IMR-90 (cell line): ENCODE data around the gene TAF3. TPM values are rescaled to one million over a fixed set of nuclear protein-coding genes. Genes with fewer than 3 reads are reported as not detected.

Experiments
- ATAC-seq: fragments of 200-7000 bp; cut with Tn5 transposase; 2 replicates; pipeline ENCODE4 v1.9.1; 2020; ENCODE audit warnings: low read depth, mild to moderate bottlenecking, moderate library complexity
- BruUV-seq: library from RNA; stranded (reverse); fragments of 400-500 nt; replicated peaks from 2 replicates; lab custom pipeline; 2021; lab: Mats Ljungman, UMichigan
- CTCF ChIA-PET: fragments of 300-600 bp; formaldehyde crosslinking; extraction: SDS; loops from one replicate; lab custom pipeline; 2021; ENCODE audit warnings: antibody characterized with exemption; lab: Yijun Ruan, JAX
- POLR2A ChIA-PET: fragments of 300-600 bp; sonication (Branson Sonifier 250); formaldehyde crosslinking; loops from one replicate; lab custom pipeline; 2022; ENCODE audit warnings: antibody characterized with exemption; ENCODE audit not compliant: unreplicated experiment; lab: Charles Lee
- DNase-seq: peaks from one replicate; pipeline ENCODE4 v3.0.0; 2013
- H2AFZ ChIP-seq: replicated peaks from 2 replicates; pipeline ENCODE3; 2013; ENCODE audit warnings: low read length, mild to moderate bottlenecking; ENCODE audit not compliant: poor library complexity
- H2AK5ac ChIP-seq: 2 replicates; pipeline ENCODE4 v1.6.1; 2013; ENCODE audit warnings: low read depth, low read length, inconsistent platforms
- H2AK9ac ChIP-seq: replicated peaks from 2 replicates; pipeline ENCODE3; 2013; ENCODE audit warnings: mild to moderate bottlenecking, low read depth, low read length, moderate library complexity; ENCODE audit not compliant: poor library complexity
- H2BK120ac ChIP-seq: 2 replicates; pipeline ENCODE4 v1.6.1; 2013; ENCODE audit warnings: low read depth, low read length, inconsistent platforms
- H2BK15ac ChIP-seq: 3 replicates; pipeline ENCODE4 v1.6.1; 2013; ENCODE audit warnings: low read depth, low read length, inconsistent platforms
- H2BK20ac ChIP-seq: 2 replicates; pipeline ENCODE4 v1.6.1; 2013; ENCODE audit warnings: low read depth, mild to moderate bottlenecking, inconsistent platforms, low read length, moderate library complexity
- H2BK5ac ChIP-seq: 2 replicates; pipeline ENCODE4 v1.6.1; 2013; ENCODE audit warnings: mild to moderate bottlenecking, low read depth, low read length, inconsistent platforms; ENCODE audit not compliant: poor library complexity, severe bottlenecking
- H3K14ac ChIP-seq: replicated peaks from 2 replicates; pipeline ENCODE4 v1.6.1; 2013; ENCODE audit warnings: low read depth, low read length, inconsistent platforms
- H3K18ac ChIP-seq: 2 replicates; pipeline ENCODE4 v1.6.1; 2013; ENCODE audit warnings: low read depth, low read length, control low read depth
- H3K23ac ChIP-seq: 2 replicates; pipeline ENCODE4 v1.6.1; 2013; ENCODE audit warnings: low read depth, low read length, inconsistent platforms
- H3K27ac ChIP-seq: 2 replicates; pipeline ENCODE4 v1.5.1; 2013; ENCODE audit warnings: mild to moderate bottlenecking, control low read depth, low read length; ENCODE audit not compliant: insufficient read depth
- H3K27me3 ChIP-seq: 2 replicates; pipeline ENCODE4 v1.6.1; 2013; ENCODE audit warnings: low read length; ENCODE audit not compliant: control insufficient read depth, insufficient read depth
- H3K36me3 ChIP-seq: 2 replicates; pipeline ENCODE4 v1.6.1; 2013; ENCODE audit warnings: low read length, mixed read lengths; ENCODE audit not compliant: control insufficient read depth, insufficient read depth
- H3K4ac ChIP-seq: 2 replicates; pipeline ENCODE4 v1.6.1; 2013; ENCODE audit warnings: low read depth, low read length, inconsistent platforms
- H3K4me1 ChIP-seq: 2 replicates; pipeline ENCODE4 v1.6.1; 2013; ENCODE audit warnings: low read length, mixed read lengths; ENCODE audit not compliant: control insufficient read depth, insufficient read depth
- H3K4me2 ChIP-seq: 2 replicates; pipeline ENCODE4 v1.6.1; 2013; ENCODE audit warnings: low read depth, mild to moderate bottlenecking, control low read depth, low read length, moderate library complexity
- H3K4me3 ChIP-seq: 2 replicates; pipeline ENCODE4 v1.5.1; 2013; ENCODE audit warnings: low read depth, mild to moderate bottlenecking, control low read depth, low read length, moderate library complexity; ENCODE audit not compliant: insufficient read depth
- H3K56ac ChIP-seq: 2 replicates; pipeline ENCODE4 v1.6.1; 2013; ENCODE audit warnings: low read length, inconsistent platforms; ENCODE audit not compliant: insufficient read depth; ENCODE audit errors: extremely low read depth
- H3K79me1 ChIP-seq, 2 experiments: 2 replicates each; pipeline ENCODE4 v1.6.1; 2013; ENCODE audit warnings: low read length in 2 of 2, inconsistent platforms in 1 of 2, low read depth in 1 of 2
- H3K9ac ChIP-seq: 2 replicates; pipeline ENCODE4 v1.6.1; 2013; ENCODE audit warnings: low read depth, low read length, control low read depth
- H3K9me1 ChIP-seq: 2 replicates; pipeline ENCODE4 v1.6.1; 2013; ENCODE audit warnings: low read length, inconsistent platforms; ENCODE audit not compliant: insufficient read depth
- H3K9me3 ChIP-seq: 2 replicates; pipeline ENCODE4 v1.6.1; 2013; ENCODE audit warnings: low read length; ENCODE audit not compliant: control insufficient read depth, insufficient read depth
- H4K20me1 ChIP-seq: 2 replicates; pipeline ENCODE4 v1.6.1; 2013; ENCODE audit warnings: low read length, inconsistent platforms; ENCODE audit not compliant: insufficient read depth
- H4K5ac ChIP-seq: 2 replicates; pipeline ENCODE4 v1.6.1; 2013; ENCODE audit warnings: mild to moderate bottlenecking, low read depth, low read length, control low read depth
- H4K8ac ChIP-seq, 2 experiments: 2 replicates each; pipeline ENCODE4 v1.6.1; 2013; ENCODE audit warnings: low read depth in 2 of 2, low read length in 2 of 2, control low read depth in 1 of 2, inconsistent platforms in 1 of 2
- H4K91ac ChIP-seq: 2 replicates; pipeline ENCODE4 v1.6.1; 2013; ENCODE audit warnings: low read depth, low read length, inconsistent platforms; ENCODE audit not compliant: insufficient read depth
- CEBPB ChIP-seq: IDR thresholded peaks from 2 replicates; pipeline ENCODE4 v1.6.1; 2012; ENCODE audit warnings: low read depth, low read length, improper control_type of control experiment
- CHD1 ChIP-seq: IDR thresholded peaks from 2 replicates; pipeline ENCODE4 v1.6.1; 2012; ENCODE audit warnings: low read depth, low read length, improper control_type of control experiment
- ELK1 ChIP-seq: fragments of 150-350 bp; IDR thresholded peaks from 2 replicates; pipeline ENCODE4 v1.6.1; 2016; ENCODE audit warnings: low read depth, mild to moderate bottlenecking, low read length, moderate library complexity, borderline replicate concordance
- FOS ChIP-seq: fragments of 150-350 bp; IDR thresholded peaks from 2 replicates; pipeline ENCODE4 v1.6.1; 2016; ENCODE audit warnings: low read depth, low read length
- MAFK ChIP-seq: IDR thresholded peaks from 2 replicates; pipeline ENCODE4 v1.6.1; 2012; ENCODE audit warnings: low read depth, low read length, improper control_type of control experiment
- MAZ ChIP-seq: IDR thresholded peaks from 2 replicates; pipeline ENCODE4 v1.6.1; 2012; ENCODE audit warnings: low read depth, mild to moderate bottlenecking, low read length, improper control_type of control experiment, moderate library complexity, borderline replicate concordance
- MXI1 ChIP-seq: IDR thresholded peaks from 2 replicates; pipeline ENCODE4 v1.6.1; 2012; ENCODE audit warnings: low read depth, mild to moderate bottlenecking, low read length, moderate library complexity, borderline replicate concordance
- NFE2L2 ChIP-seq: fragments of 150-350 bp; IDR thresholded peaks from 2 replicates; pipeline ENCODE4 v1.6.1; 2016; ENCODE audit warnings: low read depth, mild to moderate bottlenecking, low read length
- POLR2A ChIP-seq: IDR thresholded peaks from 2 replicates; pipeline ENCODE4 v1.6.1; 2012; ENCODE audit warnings: mild to moderate bottlenecking, low read depth, low read length
- RAD21 ChIP-seq: IDR thresholded peaks from 2 replicates; pipeline ENCODE4 v1.6.1; 2012; ENCODE audit warnings: low read length, improper control_type of control experiment
- RCOR1 ChIP-seq: IDR thresholded peaks from 2 replicates; pipeline ENCODE4 v1.6.1; 2012; ENCODE audit warnings: mild to moderate bottlenecking, low read length, improper control_type of control experiment; ENCODE audit not compliant: insufficient replicate concordance
- RFX5 ChIP-seq: IDR thresholded peaks from 2 replicates; pipeline ENCODE4 v1.8.0; 2012; ENCODE audit warnings: low read depth, mild to moderate bottlenecking, low read length, moderate library complexity
- SMC3 ChIP-seq: fragments of 150-350 bp; IDR thresholded peaks from 2 replicates; pipeline ENCODE4 v1.6.1; 2016; ENCODE audit warnings: low read depth, mild to moderate bottlenecking, antibody characterized with exemption, low read length, moderate library complexity
- USF2 ChIP-seq: fragments of 150-350 bp; IDR thresholded peaks from 2 replicates; pipeline ENCODE4 v1.6.1; 2017; ENCODE audit warnings: mild to moderate bottlenecking, antibody characterized with exemption, low read length, low read depth
- WGBS, 2 experiments: methylation state at CpG; one replicate each; pipeline versions ENCODE4 v1.1.5 to v1.1.7; 2013; ENCODE audit warnings: missing lambda C conversion rate in 2 of 2; ENCODE audit not compliant: insufficient read length in 1 of 2; ENCODE audit errors: extremely low coverage in 2 of 2; 5-methylcytosine and 5-hydroxymethylcytosine counted together
- dilution Hi-C: fragments of 300-500 bp; cut with HindIII; formaldehyde crosslinking; loops from one replicate; pipeline ENCODE4 v1.14.3; 2018; ENCODE audit warnings: low sequenced_read_pairs; ENCODE audit not compliant: unreplicated experiment
- in situ Hi-C: fragments of 300-500 bp; cut with MboI; formaldehyde crosslinking; loops from 3 replicates; pipeline ENCODE4 v1.14.3; 2019; ENCODE audit warnings: low sequenced_read_pairs, inconsistent platforms, mixed read lengths
- intact Hi-C: fragments of 100-400 bp; cut with micrococcal nuclease; formaldehyde crosslinking; loops from 2 replicates; pipeline ENCODE4 v1.10.0; 2022
- polyA plus RNA-seq, 3 experiments: library from polyadenylated mRNA; depleted of rRNA; stranded (reverse); fragments of >200 nt; gene quantifications; 2 replicates each; pipeline ENCODE4 v1.2.3, GENCODE V29; 2012; ENCODE audit warnings: low replicate concordance in 1 of 3
- total RNA-seq: library from RNA; depleted of rRNA; stranded (reverse); fragments of >200 nt; gene quantifications from 2 replicates; pipeline ENCODE4 v1.2.3, GENCODE V29; 2012

The TAF3 gene
- total and polyA plus RNA-seq, 2 of the 4 experiments (the other 2 are of a cell fraction): 1.4 to 2.3 TPM

- ChIA-PET POLR2A (no interaction called here), CTCF (no interaction called here)
- Histone ChIP-seq H2AFZ (no peak overlapping the region), H3K18ac (no peak overlapping the region), H3K79me1 (peaks cover 15 to 25% of the 10 kb centered on the region in 2 experiments; a peak in 3 of 4 replicates), H3K27ac (no peak overlapping the region), H3K9ac (no peak overlapping the region), H2AK9ac (no peak overlapping the region), H2BK20ac (no peak overlapping the region), H3K27me3 (no peaks in the 10 kb centered on the region), H3K23ac (no peak overlapping the region), H3K36me3 (no peaks in the 10 kb centered on the region), H3K4me2 (no peak overlapping the region), H3K9me3 (no peaks in the 10 kb centered on the region), H2AK5ac (no peak overlapping the region), H4K91ac (no peak overlapping the region), H3K4me3 (no peak overlapping the region), H2BK15ac (no peak overlapping the region), H3K9me1 (peaks cover 3% of the 10 kb centered on the region), H2BK5ac (no peak overlapping the region), H4K5ac (no peak overlapping the region), H3K56ac (no peak overlapping the region), H3K4me1 (peaks cover 4% of the 10 kb centered on the region), H4K20me1 (no peaks in the 10 kb centered on the region; the same call in 1 of the 2 replicates), H2BK120ac (no peak overlapping the region), H3K14ac (no peak overlapping the region), H4K8ac (no peak overlapping the region), H3K4ac (no peak overlapping the region)
- DNase-seq: no peak
- BruUV-seq: no TSS peak
- dilution Hi-C loops: no loop called here
- WGBS, 2 experiments: no CpG with 5 or more reads among the region's 3 CpGs
- intact Hi-C loops: no loop called here
- in situ Hi-C loops: no loop called here
- no peak for ATAC-seq
- TF ChIP-seq FOS: no peak
- no peak for TF ChIP-seq MAFK
- no peak for TF ChIP-seq MAZ
- no peak for TF ChIP-seq NFE2L2
- no peak for TF ChIP-seq ELK1
- no peak for TF ChIP-seq MXI1
- no peak for TF ChIP-seq RFX5
- TF ChIP-seq USF2: no peak
- TF ChIP-seq POLR2A: no peak
- TF ChIP-seq CEBPB: no peak
- no peak for TF ChIP-seq SMC3
- TF ChIP-seq CHD1: no peak
- no peak for TF ChIP-seq RCOR1
- TF ChIP-seq RAD21: no peak
These were observed 35.6 kb downstream of the TAF3 start for GRCh38 chr10:7853890-7854289.
